GM18858 (cell line): Measurements from ENCODE around the gene CEP85L.
A peak's percentile ranks its signal among the peaks of the same experiment; 100 is the strongest.

Experiments used
- ATAC-seq: cut with Tn5 transposase; IDR thresholded peaks from one replicate; pipeline ENCODE4 v1.9.1; 2021; ENCODE audit not compliant: unreplicated experiment

The CEP85L gene

GRCh38 chr6:118504611-118505010 lies 146.8 kb downstream of the CEP85L start:
- ATAC-seq = no peak

GRCh38 chr6:118502169-118502568 lies 149.2 kb downstream of the CEP85L start:
- no peak for ATAC-seq

- ATAC-seq = no peak
These were observed 149.6 kb downstream of the CEP85L start for GRCh38 chr6:118501765-118502164.

- ATAC-seq = no peak
These were observed 150.3 kb downstream of the CEP85L start for GRCh38 chr6:118501099-118501498.

GRCh38 chr6:118500130-118501015 lies 151.0 kb downstream of the CEP85L start:
- no peak for ATAC-seq

- ATAC-seq = no peak
These were observed 155.7 kb downstream of the CEP85L start for GRCh38 chr6:118495485-118496280.

- no peak for ATAC-seq
These were observed 157.3 kb downstream of the CEP85L start for GRCh38 chr6:118494091-118494490.

- no peak for ATAC-seq
These were observed 161.4 kb downstream of the CEP85L start for GRCh38 chr6:118489990-118490389.

- ATAC-seq = no peak
These were observed 162.8 kb downstream of the CEP85L start for GRCh38 chr6:118488631-118489030.

- peak; percentile 97 for ATAC-seq
These were observed 165.5 kb downstream of the CEP85L start for GRCh38 chr6:118485601-118486550.

GRCh38 chr6:118476551-118476950 lies 174.8 kb downstream of the CEP85L start:
- no peak for ATAC-seq

GRCh38 chr6:118473266-118473665 lies 178.1 kb downstream of the CEP85L start:
- ATAC-seq = no peak

GRCh38 chr6:118469468-118469867 lies 181.9 kb downstream of the CEP85L start:
- ATAC-seq = no peak

GRCh38 chr6:118468682-118469465 lies 182.5 kb downstream of the CEP85L start:
- ATAC-seq = no peak

- ATAC-seq = peak; percentile 90
These were observed 184.2 kb downstream of the CEP85L start for GRCh38 chr6:118467181-118467580.

- ATAC-seq = no peak
These were observed 186.8 kb downstream of the CEP85L start for GRCh38 chr6:118464620-118465019.

GRCh38 chr6:118460958-118461470 lies 190.4 kb downstream of the CEP85L start:
- ATAC-seq = no peak

GRCh38 chr6:118456982-118457381 lies 194.4 kb downstream of the CEP85L start:
- no peak for ATAC-seq

- ATAC-seq = no peak
These were observed 199.6 kb downstream of the CEP85L start for GRCh38 chr6:118451839-118452238.

GRCh38 chr6:118444796-118445195 lies 206.6 kb downstream of the CEP85L start:
- no peak for ATAC-seq
